ENCODE data around the gene YIPF2.
"Not testable (repeated sequence)": the region's sequence is repeated elsewhere in the genome, so short reads cannot be mapped to it uniquely, and the experiment has no call there.

The YIPF2 gene

DNA sequence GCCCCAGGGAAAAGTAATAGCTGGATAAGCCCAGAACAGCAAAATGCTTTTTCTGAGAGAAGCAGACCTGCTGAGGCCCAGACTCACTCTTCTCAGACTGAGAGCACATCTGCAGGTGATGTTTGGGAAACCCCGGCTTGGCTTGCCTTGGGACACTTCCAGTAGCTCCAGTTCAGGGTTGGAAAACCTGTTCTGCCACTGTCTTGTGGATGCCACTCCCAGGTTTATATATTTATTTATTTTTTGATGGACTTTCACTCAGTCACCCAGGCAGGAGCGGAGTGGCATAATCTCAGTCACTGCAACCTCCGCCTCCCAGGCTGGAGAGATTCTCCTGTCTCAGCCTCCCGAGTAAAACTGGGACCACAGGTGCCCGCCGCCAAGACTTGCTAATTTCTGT, 24.4 kb upstream of the YIPF2 start:
- Histone ChIP-seq H3K27ac (ENCODE audit: low read length) (no peak overlapping the region), H3K27me3 (replicated peaks; ENCODE audit: insufficient read depth, low read length) (no peaks in the 10 kb centered on the region), H3K79me2 (ENCODE audit: low read length) (no peaks in the 10 kb centered on the region), H2AFZ (ENCODE audit: low read length) (no peak overlapping the region), H4K20me1 (ENCODE audit: insufficient read depth, low read length) (no peaks in the 10 kb centered on the region), H3K9me2 (replicated peaks; ENCODE audit: insufficient read depth, low read length) (no peaks in the 10 kb centered on the region), H3K4me1 (ENCODE audit: low read length) (no peaks in the 10 kb centered on the region), H3K9ac (ENCODE audit: low read length) (no peak overlapping the region), H3F3A (ENCODE audit: insufficient read depth, low read length) (no peaks in the 10 kb centered on the region), H3K4me3 (ENCODE audit: low read length) (no peak overlapping the region), H3K9me3 (replicated peaks; ENCODE audit: insufficient read depth, low read length) (no peaks in the 10 kb centered on the region), H3K4me2 (ENCODE audit: low read depth, low read length) (no peak overlapping the region), H3K36me3 (replicated peaks; ENCODE audit: insufficient read depth, low read length) (no peaks in the 10 kb centered on the region)
- DNase-seq: no peak
- no peak for TF ChIP-seq EZH2 (optimal IDR thresholded peaks at IDR 0.05; ENCODE audit: low read depth, low read length)

DNA sequence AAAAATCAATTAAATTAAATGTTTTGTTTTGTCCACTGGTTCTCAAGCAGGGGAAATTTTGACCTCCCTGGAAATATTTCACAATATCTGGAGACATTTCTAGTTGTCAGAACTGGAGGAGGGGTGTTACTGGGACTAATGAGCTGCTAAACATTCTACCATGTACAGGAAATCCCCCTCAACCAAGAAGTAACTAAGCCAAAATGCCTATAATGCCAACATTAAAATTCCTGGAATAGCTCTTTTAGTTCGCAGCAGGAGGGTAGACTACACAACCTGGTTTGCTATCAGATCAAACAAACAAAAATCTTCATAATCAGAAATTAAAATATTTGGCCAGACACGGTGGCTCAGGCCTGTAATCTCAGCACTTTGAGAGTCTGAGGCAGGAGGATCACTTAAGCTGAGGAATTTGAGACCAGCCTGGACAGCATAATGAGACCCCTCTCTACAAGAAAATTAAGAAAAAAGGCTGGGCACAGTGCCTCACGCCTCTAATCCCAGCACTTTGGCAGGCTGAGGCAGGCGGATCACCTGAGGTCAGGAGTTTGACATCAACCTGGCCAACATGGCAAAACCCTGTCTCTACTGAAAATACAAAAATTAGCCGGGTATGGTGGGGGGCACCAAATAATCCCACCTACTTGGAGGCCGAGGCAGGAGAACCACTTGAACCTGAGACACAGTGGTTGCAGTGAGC, 18.7 kb upstream of the YIPF2 start:
- H3K4me1 ChIP-seq (ENCODE audit: low read length): no peaks in the 10 kb centered on the region
- H3K9me2 ChIP-seq (replicated peaks; ENCODE audit: insufficient read depth, low read length): no peaks in the 10 kb centered on the region
- no peaks in the 10 kb centered on the region for H3K27me3 ChIP-seq (replicated peaks; ENCODE audit: insufficient read depth, low read length)
- H3F3A ChIP-seq (ENCODE audit: insufficient read depth, low read length): no peaks in the 10 kb centered on the region
- TF ChIP-seq EZH2 (optimal IDR thresholded peaks at IDR 0.05; ENCODE audit: low read depth, low read length) (no peak), EZH2phosphoT487 (IDR thresholded peaks at IDR 0.05; ENCODE audit: low read length) (no peak)
- TF ChIP-seq, protein P1, sequence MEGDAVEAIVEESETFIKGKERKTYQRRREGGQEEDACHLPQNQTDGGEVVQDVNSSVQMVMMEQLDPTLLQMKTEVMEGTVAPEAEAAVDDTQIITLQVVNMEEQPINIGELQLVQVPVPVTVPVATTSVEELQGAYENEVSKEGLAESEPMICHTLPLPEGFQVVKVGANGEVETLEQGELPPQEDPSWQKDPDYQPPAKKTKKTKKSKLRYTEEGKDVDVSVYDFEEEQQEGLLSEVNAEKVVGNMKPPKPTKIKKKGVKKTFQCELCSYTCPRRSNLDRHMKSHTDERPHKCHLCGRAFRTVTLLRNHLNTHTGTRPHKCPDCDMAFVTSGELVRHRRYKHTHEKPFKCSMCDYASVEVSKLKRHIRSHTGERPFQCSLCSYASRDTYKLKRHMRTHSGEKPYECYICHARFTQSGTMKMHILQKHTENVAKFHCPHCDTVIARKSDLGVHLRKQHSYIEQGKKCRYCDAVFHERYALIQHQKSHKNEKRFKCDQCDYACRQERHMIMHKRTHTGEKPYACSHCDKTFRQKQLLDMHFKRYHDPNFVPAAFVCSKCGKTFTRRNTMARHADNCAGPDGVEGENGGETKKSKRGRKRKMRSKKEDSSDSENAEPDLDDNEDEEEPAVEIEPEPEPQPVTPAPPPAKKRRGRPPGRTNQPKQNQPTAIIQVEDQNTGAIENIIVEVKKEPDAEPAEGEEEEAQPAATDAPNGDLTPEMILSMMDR (IDR thresholded peaks at IDR 0.05; ENCODE audit: low read length): no peak
- no peaks in the 10 kb centered on the region for H3K36me3 ChIP-seq (replicated peaks; ENCODE audit: insufficient read depth, low read length)
- no peaks in the 10 kb centered on the region for H3K9me3 ChIP-seq (replicated peaks; ENCODE audit: insufficient read depth, low read length)
- no peak overlapping the region for H2AFZ ChIP-seq (ENCODE audit: low read length)
- no peak overlapping the region for H3K4me2 ChIP-seq (ENCODE audit: low read depth, low read length)
- H3K27ac ChIP-seq (ENCODE audit: low read length): no peak overlapping the region
- DNase-seq: no peak
- H4K20me1 ChIP-seq (ENCODE audit: insufficient read depth, low read length): no peaks in the 10 kb centered on the region
- no peak overlapping the region for H3K4me3 ChIP-seq (ENCODE audit: low read length)
- H3K9ac ChIP-seq (ENCODE audit: low read length): no peak overlapping the region
- no peaks in the 10 kb centered on the region for H3K79me2 ChIP-seq (ENCODE audit: low read length)

DNA sequence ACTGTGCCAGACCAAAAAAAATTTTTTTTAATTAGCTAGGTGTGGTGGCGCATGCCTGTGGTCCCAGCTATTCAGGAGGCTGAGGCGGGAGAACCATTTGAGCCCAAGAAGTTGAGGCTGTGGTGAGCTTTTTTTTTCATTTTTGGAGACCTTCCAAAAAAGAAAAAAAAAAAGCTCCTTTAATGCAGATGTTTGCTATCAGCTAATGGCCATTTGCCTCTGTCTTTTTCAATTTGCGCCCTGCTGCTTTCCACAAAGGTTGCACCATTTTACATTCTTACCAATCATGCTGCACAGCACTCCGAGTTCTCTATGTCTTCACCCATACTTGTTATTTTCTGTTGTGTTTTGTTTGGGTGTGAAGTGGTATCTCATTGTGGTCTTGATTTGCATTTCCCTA, 16.8 kb upstream of the YIPF2 start:
- Histone ChIP-seq H3K9me3 (replicated peaks; ENCODE audit: insufficient read depth, low read length) (no peaks in the 10 kb centered on the region), H3K9ac (ENCODE audit: low read length) (no peak overlapping the region), H3K4me3 (ENCODE audit: low read length) (no peak overlapping the region), H3K4me1 (ENCODE audit: low read length) (peaks cover 11% of the 10 kb centered on the region), H2AFZ (ENCODE audit: low read length) (no peak overlapping the region), H3F3A (ENCODE audit: insufficient read depth, low read length) (peaks cover 9% of the 10 kb centered on the region), H3K27ac (ENCODE audit: low read length) (no peak overlapping the region), H3K4me2 (ENCODE audit: low read depth, low read length) (no peak overlapping the region), H3K9me2 (replicated peaks; ENCODE audit: insufficient read depth, low read length) (no peaks in the 10 kb centered on the region), H4K20me1 (ENCODE audit: insufficient read depth, low read length) (no peaks in the 10 kb centered on the region), H3K36me3 (replicated peaks; ENCODE audit: insufficient read depth, low read length) (no peaks in the 10 kb centered on the region), H3K79me2 (ENCODE audit: low read length) (no peaks in the 10 kb centered on the region), H3K27me3 (replicated peaks; ENCODE audit: insufficient read depth, low read length) (no peaks in the 10 kb centered on the region)
- TF ChIP-seq, protein P1 (IDR thresholded peaks at IDR 0.05; ENCODE audit: low read length): no peak
- TF ChIP-seq EZH2phosphoT487 (IDR thresholded peaks at IDR 0.05; ENCODE audit: low read length): no peak
- TF ChIP-seq EZH2 (optimal IDR thresholded peaks at IDR 0.05; ENCODE audit: low read depth, low read length): no peak
- DNase-seq: no peak

DNA sequence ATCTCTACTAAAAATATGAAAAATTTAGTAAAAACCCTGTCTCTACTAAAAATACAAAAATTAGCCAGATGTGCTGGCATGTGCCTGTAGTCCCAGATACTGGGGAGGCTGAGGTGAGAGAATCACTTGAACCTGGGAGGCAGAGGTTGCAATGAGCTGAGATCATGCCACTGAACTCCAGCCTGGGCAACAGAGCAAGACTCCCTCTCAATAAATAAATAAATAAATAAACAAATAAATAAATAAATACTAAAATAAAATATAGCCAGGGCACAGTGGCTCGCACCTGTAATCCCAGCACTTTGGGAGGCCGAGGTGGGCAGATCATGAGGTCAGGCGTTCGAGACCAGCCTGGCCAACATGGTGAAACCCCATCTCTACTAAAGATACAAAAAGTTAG, 15.0 kb upstream of the YIPF2 start:
- H3K27me3 ChIP-seq (replicated peaks; ENCODE audit: insufficient read depth, low read length); H3K9me2 ChIP-seq (replicated peaks; ENCODE audit: insufficient read depth, low read length); H3K9me3 ChIP-seq (replicated peaks; ENCODE audit: insufficient read depth, low read length); H3K36me3 ChIP-seq (replicated peaks; ENCODE audit: insufficient read depth, low read length); H3K4me3 ChIP-seq (ENCODE audit: low read length); H3K4me2 ChIP-seq (ENCODE audit: low read depth, low read length); H3K79me2 ChIP-seq (ENCODE audit: low read length); H3K9ac ChIP-seq (ENCODE audit: low read length); H2AFZ ChIP-seq (ENCODE audit: low read length); H3K27ac ChIP-seq (ENCODE audit: low read length); DNase-seq; H4K20me1 ChIP-seq (ENCODE audit: insufficient read depth, low read length): not testable (repeated sequence)
- peaks cover 25% of the 10 kb centered on the region for H3F3A ChIP-seq (ENCODE audit: insufficient read depth, low read length)
- peaks cover 16% of the 10 kb centered on the region for H3K4me1 ChIP-seq (ENCODE audit: low read length)

DNA sequence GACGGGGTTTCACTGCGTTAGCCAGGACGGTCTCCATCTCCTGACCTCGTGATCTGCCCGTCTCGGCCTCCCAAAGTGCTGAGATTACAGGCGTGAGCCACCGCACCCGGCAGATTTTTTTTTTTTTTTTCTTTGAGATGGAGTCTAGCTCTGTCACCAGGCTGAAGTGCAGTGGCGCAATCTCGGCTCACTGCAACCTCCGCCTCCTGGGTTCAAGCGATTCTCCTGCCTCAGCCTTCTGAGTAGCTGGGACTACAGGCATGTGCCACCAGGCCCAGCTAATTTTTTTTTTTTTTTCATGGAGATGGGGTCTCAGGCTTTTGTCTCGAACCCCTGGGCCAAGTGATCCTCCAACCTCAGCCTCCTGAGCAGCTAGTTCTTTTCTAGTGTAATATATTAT, 13.2 kb upstream of the YIPF2 start:
- not testable (repeated sequence) for H3K9me2 ChIP-seq (replicated peaks; ENCODE audit: insufficient read depth, low read length); H2AFZ ChIP-seq (ENCODE audit: low read length); H4K20me1 ChIP-seq (ENCODE audit: insufficient read depth, low read length); H3K4me3 ChIP-seq (ENCODE audit: low read length); H3K9me3 ChIP-seq (replicated peaks; ENCODE audit: insufficient read depth, low read length); H3K27me3 ChIP-seq (replicated peaks; ENCODE audit: insufficient read depth, low read length); DNase-seq; H3K79me2 ChIP-seq (ENCODE audit: low read length); H3K4me2 ChIP-seq (ENCODE audit: low read depth, low read length); H3K36me3 ChIP-seq (replicated peaks; ENCODE audit: insufficient read depth, low read length); H3K9ac ChIP-seq (ENCODE audit: low read length)
- Histone ChIP-seq H3K4me1 (ENCODE audit: low read length) (peaks cover 20% of the 10 kb centered on the region), H3F3A (ENCODE audit: insufficient read depth, low read length) (peaks cover 29% of the 10 kb centered on the region), H3K27ac (ENCODE audit: low read length) (peak overlapping the region; percentile 91; the same call in 1 of the 2 replicates)
